ENCODE data around the gene MBP. TPM values are rescaled to one million over a fixed set of nuclear protein-coding genes. Genes with fewer than 3 reads are reported as not detected.

MBP gene
- polyA plus RNA-seq, 4 donors, result 14.3 to 34.3 (median 23.0) TPM

GRCh38 chr18:77051581-77052296, 80.8 kb downstream of the MBP start:
- no peaks in the 10 kb centered on the region for H3K9me3 ChIP-seq (ENCODE audit: control insufficient read depth in 2 of 2, insufficient read depth in 1 of 2, low read depth in 1 of 2, low read length in 1 of 2)
- H3K4me1 ChIP-seq (ENCODE audit: control insufficient read depth in 3 of 3, insufficient read depth in 2 of 3, low read depth in 1 of 3, low read length in 2 of 3), result peaks cover 14 to 37% (median 14%) of the 10 kb centered on the region in 3 donors
- no peak for FAIRE-seq
- no peaks in the 10 kb centered on the region for H3K27me3 ChIP-seq (ENCODE audit: control insufficient read depth in 3 of 3, insufficient read depth in 3 of 3, low read length in 3 of 3)
- 91 to 95% (median 94%) methylated on average over 14 of the region's 14 CpGs for WGBS, 3 donors
- no peak overlapping the region for H3K27ac ChIP-seq (ENCODE audit: low read depth in 1 of 3, low read length in 2 of 3)
- DNase-seq, result no peak
- peaks cover 0 to 37% (median 5%) of the 10 kb centered on the region in 3 donors for H3K36me3 ChIP-seq (ENCODE audit: control insufficient read depth in 3 of 3, insufficient read depth in 2 of 3, low read depth in 1 of 3, low read length in 3 of 3)
- H3K4me3 ChIP-seq (ENCODE audit: low read depth in 1 of 3, low read length in 3 of 3), result no peak overlapping the region

GRCh38 chr18:77049938-77050337, 82.6 kb downstream of the MBP start:
- DNase-seq (no peak), FAIRE-seq (no peak)
- Histone ChIP-seq H3K36me3 (ENCODE audit: control insufficient read depth in 3 of 3, insufficient read depth in 2 of 3, low read depth in 1 of 3, low read length in 3 of 3) (peaks cover 0 to 47% (median 5%) of the 10 kb centered on the region in 3 donors), H3K4me3 (ENCODE audit: low read depth in 1 of 3, low read length in 3 of 3) (no peak overlapping the region), H3K4me1 (ENCODE audit: control insufficient read depth in 3 of 3, insufficient read depth in 2 of 3, low read depth in 1 of 3, low read length in 2 of 3) (peaks cover 6 to 19% (median 7%) of the 10 kb centered on the region in 3 donors), H3K27me3 (ENCODE audit: control insufficient read depth in 3 of 3, insufficient read depth in 3 of 3, low read length in 3 of 3) (no peaks in the 10 kb centered on the region), H3K9me3 (ENCODE audit: control insufficient read depth in 2 of 2, insufficient read depth in 1 of 2, low read depth in 1 of 2, low read length in 1 of 2) (no peaks in the 10 kb centered on the region), H3K27ac (ENCODE audit: low read depth in 1 of 3, low read length in 2 of 3) (no peak overlapping the region)
- 53 to 82% (median 70%) methylated on average over 4 of the region's 4 CpGs for WGBS, 3 donors

DNA sequence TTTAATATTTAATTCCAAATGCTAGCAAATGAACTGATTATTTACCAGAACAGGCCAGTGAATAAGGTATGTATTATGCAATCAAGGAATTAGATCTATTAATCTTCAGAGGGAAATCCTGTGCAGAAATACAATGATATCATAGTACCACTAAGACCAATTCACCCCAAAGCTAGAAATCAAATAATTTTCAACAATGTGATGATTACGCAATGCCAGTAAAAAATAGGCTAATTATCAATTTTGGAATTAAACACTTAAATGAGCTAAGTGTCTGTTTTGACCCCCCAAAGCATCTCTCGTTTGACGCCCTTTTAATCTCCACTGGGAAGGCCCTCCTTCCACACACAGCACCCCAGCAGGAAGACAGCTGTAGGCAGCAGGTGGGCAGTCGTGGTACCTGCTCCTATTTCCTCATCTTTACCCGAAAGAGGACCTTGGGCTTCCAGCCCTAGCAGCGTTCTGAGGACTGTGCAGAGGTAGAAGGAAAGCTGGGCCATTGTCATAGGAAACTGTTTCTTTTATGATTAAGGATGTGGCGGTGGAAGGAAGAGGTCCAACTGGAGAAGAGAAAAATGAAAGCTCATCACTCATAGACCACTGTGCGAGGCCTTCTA, 84.7 kb downstream of the MBP start:
- FAIRE-seq, result no peak

GRCh38 chr18:77046994-77047393, 85.6 kb downstream of the MBP start:
- DNase-seq, result no peak
- H3K4me1 ChIP-seq (ENCODE audit: control insufficient read depth in 3 of 3, insufficient read depth in 2 of 3, low read depth in 1 of 3, low read length in 2 of 3), result no peaks in the 10 kb centered on the region
- H3K9me3 ChIP-seq (ENCODE audit: control insufficient read depth in 2 of 2, insufficient read depth in 1 of 2, low read depth in 1 of 2, low read length in 1 of 2), result peaks cover 0 to 5% of the 10 kb centered on the region in 2 donors
- no peaks in the 10 kb centered on the region for H3K27me3 ChIP-seq (ENCODE audit: control insufficient read depth in 3 of 3, insufficient read depth in 3 of 3, low read length in 3 of 3)
- no peak overlapping the region for H3K4me3 ChIP-seq (ENCODE audit: low read depth in 1 of 3, low read length in 3 of 3)
- H3K27ac ChIP-seq (ENCODE audit: low read depth in 1 of 3, low read length in 2 of 3), result no peak overlapping the region
- peaks cover 0 to 45% (median 5%) of the 10 kb centered on the region in 3 donors for H3K36me3 ChIP-seq (ENCODE audit: control insufficient read depth in 3 of 3, insufficient read depth in 2 of 3, low read depth in 1 of 3, low read length in 3 of 3)
- no peak for FAIRE-seq
- 94 to 98% (median 96%) methylated on average over 17 of the region's 17 CpGs for WGBS, 3 donors

More for the DNA sequence above, 84.7 kb downstream of the MBP start:
- no peak for DNase-seq
- H3K4me3 ChIP-seq (ENCODE audit: low read depth in 1 of 3, low read length in 3 of 3), result no peak overlapping the region
- WGBS, 3 donors, result 79 to 93% (median 85%) methylated on average over 8 of the region's 8 CpGs
- no peaks in the 10 kb centered on the region for H3K9me3 ChIP-seq (ENCODE audit: control insufficient read depth in 2 of 2, insufficient read depth in 1 of 2, low read depth in 1 of 2, low read length in 1 of 2)
- peaks cover 0 to 48% (median 5%) of the 10 kb centered on the region in 3 donors for H3K36me3 ChIP-seq (ENCODE audit: control insufficient read depth in 3 of 3, insufficient read depth in 2 of 3, low read depth in 1 of 3, low read length in 3 of 3)
- H3K27ac ChIP-seq (ENCODE audit: low read depth in 1 of 3, low read length in 2 of 3), result no peak overlapping the region
- peaks cover 0 to 5% (median 0%) of the 10 kb centered on the region in 3 donors for H3K4me1 ChIP-seq (ENCODE audit: control insufficient read depth in 3 of 3, insufficient read depth in 2 of 3, low read depth in 1 of 3, low read length in 2 of 3)
- H3K27me3 ChIP-seq (ENCODE audit: control insufficient read depth in 3 of 3, insufficient read depth in 3 of 3, low read length in 3 of 3), result no peaks in the 10 kb centered on the region

DNA sequence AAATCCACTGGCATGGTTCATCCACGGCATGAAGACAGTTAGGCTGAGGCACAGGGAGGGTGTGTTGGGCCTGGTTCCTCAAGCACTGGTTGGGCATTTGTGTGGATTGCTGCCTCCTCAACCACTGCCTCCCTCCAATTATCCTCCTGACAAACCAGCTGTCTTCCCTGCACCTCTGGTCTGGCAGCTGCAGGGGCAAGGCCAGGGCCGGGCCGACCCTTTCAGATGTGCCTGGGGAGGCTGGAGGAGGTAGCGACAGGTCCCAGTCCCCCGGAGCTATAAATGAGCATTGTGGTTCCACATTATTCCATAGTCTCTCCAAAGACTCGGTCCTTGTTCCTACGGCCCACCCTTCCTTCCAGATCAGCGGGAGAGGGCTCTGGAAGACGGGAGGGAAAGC, 86.2 kb downstream of the MBP start:
- Histone ChIP-seq H3K4me3 (ENCODE audit: low read depth in 1 of 3, low read length in 3 of 3) (no peak overlapping the region), H3K36me3 (ENCODE audit: control insufficient read depth in 3 of 3, insufficient read depth in 2 of 3, low read depth in 1 of 3, low read length in 3 of 3) (peaks cover 0 to 39% (median 5%) of the 10 kb centered on the region in 3 donors), H3K9me3 (ENCODE audit: control insufficient read depth in 2 of 2, insufficient read depth in 1 of 2, low read depth in 1 of 2, low read length in 1 of 2) (peaks cover 0 to 6% of the 10 kb centered on the region in 2 donors), H3K27ac (ENCODE audit: low read depth in 1 of 3, low read length in 2 of 3) (no peak overlapping the region), H3K4me1 (ENCODE audit: control insufficient read depth in 3 of 3, insufficient read depth in 2 of 3, low read depth in 1 of 3, low read length in 2 of 3) (no peaks in the 10 kb centered on the region), H3K27me3 (ENCODE audit: control insufficient read depth in 3 of 3, insufficient read depth in 3 of 3, low read length in 3 of 3) (no peaks in the 10 kb centered on the region)
- DNase-seq (no peak), FAIRE-seq (no peak)
- WGBS, 3 donors, result 75 to 85% (median 76%) methylated on average over 9 of the region's 9 CpGs

- Histone ChIP-seq H3K4me1 (ENCODE audit: control insufficient read depth in 3 of 3, insufficient read depth in 2 of 3, low read depth in 1 of 3, low read length in 2 of 3) (no peaks in the 10 kb centered on the region), H3K36me3 (ENCODE audit: control insufficient read depth in 3 of 3, insufficient read depth in 2 of 3, low read depth in 1 of 3, low read length in 3 of 3) (peaks cover 0 to 36% (median 5%) of the 10 kb centered on the region in 3 donors), H3K27ac (ENCODE audit: low read depth in 1 of 3, low read length in 2 of 3) (no peak overlapping the region), H3K4me3 (ENCODE audit: low read depth in 1 of 3, low read length in 3 of 3) (no peak overlapping the region), H3K27me3 (ENCODE audit: control insufficient read depth in 3 of 3, insufficient read depth in 3 of 3, low read length in 3 of 3) (no peaks in the 10 kb centered on the region), H3K9me3 (ENCODE audit: control insufficient read depth in 2 of 2, insufficient read depth in 1 of 2, low read depth in 1 of 2, low read length in 1 of 2) (peaks cover 0 to 6% of the 10 kb centered on the region in 2 donors)
- 92% methylated on average over 6 of the region's 6 CpGs for WGBS, 3 donors
- no peak for FAIRE-seq
- no peak for DNase-seq
Measured at GRCh38 chr18:77045677-77046076, 86.9 kb downstream of the MBP start.

GRCh38 chr18:77044866-77045664, 87.5 kb downstream of the MBP start:
- Histone ChIP-seq H3K4me3 (ENCODE audit: low read depth in 1 of 3, low read length in 3 of 3) (no peak overlapping the region), H3K9me3 (ENCODE audit: control insufficient read depth in 2 of 2, insufficient read depth in 1 of 2, low read depth in 1 of 2, low read length in 1 of 2) (peaks cover 0 to 6% of the 10 kb centered on the region in 2 donors), H3K36me3 (ENCODE audit: control insufficient read depth in 3 of 3, insufficient read depth in 2 of 3, low read depth in 1 of 3, low read length in 3 of 3) (peaks cover 0 to 36% (median 5%) of the 10 kb centered on the region in 3 donors), H3K4me1 (ENCODE audit: control insufficient read depth in 3 of 3, insufficient read depth in 2 of 3, low read depth in 1 of 3, low read length in 2 of 3) (no peaks in the 10 kb centered on the region), H3K27ac (ENCODE audit: low read depth in 1 of 3, low read length in 2 of 3) (no peak overlapping the region), H3K27me3 (ENCODE audit: control insufficient read depth in 3 of 3, insufficient read depth in 3 of 3, low read length in 3 of 3) (no peaks in the 10 kb centered on the region)
- DNase-seq, result no peak
- WGBS, 3 donors, result 84% methylated on average over 14 of the region's 14 CpGs
- no peak for FAIRE-seq

- WGBS, 3 donors, result 93 to 95% (median 94%) methylated on average over 27 of the region's 27 CpGs
- H3K27ac ChIP-seq (ENCODE audit: low read depth in 1 of 3, low read length in 2 of 3), result no peak overlapping the region
- no peaks in the 10 kb centered on the region for H3K27me3 ChIP-seq (ENCODE audit: control insufficient read depth in 3 of 3, insufficient read depth in 3 of 3, low read length in 3 of 3)
- DNase-seq (no peak), FAIRE-seq (no peak)
- H3K4me1 ChIP-seq (ENCODE audit: control insufficient read depth in 3 of 3, insufficient read depth in 2 of 3, low read depth in 1 of 3, low read length in 2 of 3), result no peaks in the 10 kb centered on the region
- H3K9me3 ChIP-seq (ENCODE audit: control insufficient read depth in 2 of 2, insufficient read depth in 1 of 2, low read depth in 1 of 2, low read length in 1 of 2), result peaks cover 0 to 6% of the 10 kb centered on the region in 2 donors
- peaks cover 0 to 36% (median 5%) of the 10 kb centered on the region in 3 donors for H3K36me3 ChIP-seq (ENCODE audit: control insufficient read depth in 3 of 3, insufficient read depth in 2 of 3, low read depth in 1 of 3, low read length in 3 of 3)
- H3K4me3 ChIP-seq (ENCODE audit: low read depth in 1 of 3, low read length in 3 of 3), result no peak overlapping the region
Measured at GRCh38 chr18:77043541-77044280, 88.9 kb downstream of the MBP start.

Data from small intestine (tissue), 7 donors.